Stomach (tissue), 4 donors: ENCODE results near the gene MBNL3.

Source experiments
- CTCF ChIP-seq, 7 experiments: fragments of 450-650 bp in 4 of 7; fragments of 200-600 bp in 3 of 7; sonication (generic) in 3 of 7; IDR thresholded peaks; one replicate each; pipeline ENCODE4 v1.5.1; 2016 to 2019; ENCODE audit warnings: antibody characterized with exemption in 7 of 7, control low read depth in 2 of 7, mild to moderate bottlenecking in 1 of 7
- EP300 ChIP-seq: sonication (generic); formaldehyde crosslinking; IDR thresholded peaks from one replicate; pipeline ENCODE4 v1.6.1; 2017; ENCODE audit warnings: antibody characterized with exemption
- POLR2A ChIP-seq, 4 donors: fragments of 450-650 bp; IDR thresholded peaks; one replicate each; pipeline ENCODE4 v1.6.1; 2016; ENCODE audit warnings: antibody characterized with exemption in 4 of 4, control low read depth in 2 of 4, mild to moderate bottlenecking in 1 of 4, moderate library complexity in 1 of 4
- POLR2AphosphoS5 ChIP-seq, 3 donors: sonication (generic); formaldehyde crosslinking; IDR thresholded peaks; one replicate each; pipeline ENCODE4 v1.6.1; 2016; ENCODE audit warnings: antibody characterized with exemption in 3 of 3

GRCh38 chrX:132409780-132410556 lies 78.9 kb downstream of the MBNL3 start:
- no peak for TF ChIP-seq POLR2AphosphoS5 (IDR thresholded peaks at IDR 0.05)
- TF ChIP-seq CTCF (IDR thresholded peaks at IDR 0.05), result no peak
- no peak for TF ChIP-seq POLR2A (IDR thresholded peaks at IDR 0.05)
- no peak for TF ChIP-seq EP300
